ENCODE results near the gene ZMYND8. TPM values are rescaled to one million over a fixed set of nuclear protein-coding genes. Genes with fewer than 3 reads are reported as not detected.
"Not testable (repeated sequence)": the region's sequence is repeated elsewhere in the genome, so short reads cannot be mapped to it uniquely, and the experiment has no call there.

Gene ZMYND8
- total and polyA plus RNA-seq, 2 donors (not counting 3 experiments of a cell fraction or from before 2014, with no cell fraction given), result 30.6 to 75.2 TPM

- no TSS peak for BruUV-seq (replicated peaks)
- Histone ChIP-seq H2AFZ (ENCODE audit: low read depth, low read length) (no peak overlapping the region), H3K36me3 (ENCODE audit: control insufficient read depth in 2 of 2, extremely low read depth in 1 of 2, insufficient read depth in 2 of 2, low read length in 2 of 2) (peaks cover 29 to 35% of the 10 kb centered on the region in 2 experiments), H3K4me3 (replicated peaks in 1 of 3; ENCODE audit: insufficient read depth in 1 of 3, low read depth in 1 of 3, low read length in 3 of 3) (no peak overlapping the region), H3K27ac (ENCODE audit: insufficient read depth, low read depth, low read length) (no peak overlapping the region), H3K9me1 (replicated peaks; ENCODE audit: control insufficient read depth, extremely low read depth, insufficient read depth, low read length) (no peaks in the 10 kb centered on the region), H3K9ac (replicated peaks; ENCODE audit: extremely low read depth, insufficient read depth, low read length) (no peak overlapping the region), H3K9me3 (replicated peaks; ENCODE audit: control insufficient read depth, insufficient read depth, low read length) (no peaks in the 10 kb centered on the region), H3K79me2 (ENCODE audit: control insufficient read depth, insufficient read depth, low read length) (peaks cover 19% of the 10 kb centered on the region), H3K4me1 (ENCODE audit: control insufficient read depth, extremely low read depth, insufficient read depth, low read length) (no peaks in the 10 kb centered on the region), H3K27me3 (ENCODE audit: control insufficient read depth in 2 of 2, insufficient read depth in 2 of 2, low read length in 2 of 2) (no peaks in the 10 kb centered on the region), H4K20me1 (replicated peaks; ENCODE audit: control insufficient read depth, extremely low read depth, insufficient read depth, low read length) (no peaks in the 10 kb centered on the region), H3K4me2 (ENCODE audit: insufficient read depth, low read length) (no peak overlapping the region)
- FAIRE-seq, result no peak
- POLR2A ChIA-PET, result interaction anchor here (0.7 kb wide), 1 partner anchor 45 kb away, joined by 9 read pairs; no protein-coding TSS in a partner anchor
- dilution Hi-C loops (cut with MboI; ENCODE audit: extremely low pct_ligation_motif_present, low sequenced_read_pairs), result no loop called here
- DNase-seq (ENCODE audit: low read depth, low spot score), result no peak
- TF ChIP-seq GATA2 (IDR thresholded peaks at IDR 0.05; ENCODE audit: insufficient read depth, insufficient read length, low read depth, low read length) (no peak), FOS (IDR thresholded peaks at IDR 0.05; ENCODE audit: borderline replicate concordance, insufficient read depth, low read length) (no peak), JUN (IDR thresholded peaks at IDR 0.05; ENCODE audit: borderline replicate concordance, insufficient read depth, insufficient read length, low read depth) (no peak), CTCF (IDR thresholded peaks at IDR 0.05; ENCODE audit: extremely low read depth in 1 of 2, insufficient read depth in 1 of 2, low read depth in 1 of 2, low read length in 2 of 2) (no peak), POLR2A (IDR thresholded peaks at IDR 0.05; ENCODE audit: low read depth, low read length) (no peak), EZH2 (IDR thresholded peaks at IDR 0.05; ENCODE audit: borderline replicate concordance, low read depth, low read length, severe bottlenecking) (no peak), POLR2AphosphoS5 (IDR thresholded peaks at IDR 0.05; ENCODE audit: insufficient read depth, low read depth, low read length) (no peak)
- TF ChIP-seq, protein P1, sequence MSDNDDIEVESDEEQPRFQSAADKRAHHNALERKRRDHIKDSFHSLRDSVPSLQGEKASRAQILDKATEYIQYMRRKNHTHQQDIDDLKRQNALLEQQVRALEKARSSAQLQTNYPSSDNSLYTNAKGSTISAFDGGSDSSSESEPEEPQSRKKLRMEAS (IDR thresholded peaks at IDR 0.05; ENCODE audit: insufficient read depth, insufficient read length), result no peak
- intact Hi-C loops (cut with micrococcal nuclease), result no loop called here
- CTCF ChIA-PET, result interaction anchor here (0.7 to 2.4 kb wide), 3 partner anchors 142 to 379 kb away, joined by 3 to 18 read pairs (median 4); no protein-coding TSS in a partner anchor
Observed at GRCh38 chr20:47241345-47241781, 115.1 kb downstream of the ZMYND8 start.

GRCh38 chr20:47240096-47240495, 116.4 kb downstream of the ZMYND8 start:
- Histone ChIP-seq H3K79me2 (ENCODE audit: control insufficient read depth, insufficient read depth, low read length) (peaks cover 15% of the 10 kb centered on the region), H3K36me3 (ENCODE audit: control insufficient read depth in 2 of 2, extremely low read depth in 1 of 2, insufficient read depth in 2 of 2, low read length in 2 of 2) (peaks cover 24 to 38% of the 10 kb centered on the region in 2 experiments)
- intact Hi-C loops (cut with micrococcal nuclease); H4K20me1 ChIP-seq (replicated peaks; ENCODE audit: control insufficient read depth, extremely low read depth, insufficient read depth, low read length); H2AFZ ChIP-seq (ENCODE audit: low read depth, low read length); POLR2A ChIA-PET; BruUV-seq (replicated peaks); H3K9me1 ChIP-seq (replicated peaks; ENCODE audit: control insufficient read depth, extremely low read depth, insufficient read depth, low read length); dilution Hi-C loops (cut with MboI; ENCODE audit: extremely low pct_ligation_motif_present, low sequenced_read_pairs); H3K27ac ChIP-seq (ENCODE audit: insufficient read depth, low read depth, low read length); FAIRE-seq; H3K27me3 ChIP-seq (ENCODE audit: control insufficient read depth in 2 of 2, insufficient read depth in 2 of 2, low read length in 2 of 2); H3K9me3 ChIP-seq (replicated peaks; ENCODE audit: control insufficient read depth, insufficient read depth, low read length); H3K4me2 ChIP-seq (ENCODE audit: insufficient read depth, low read length); DNase-seq (ENCODE audit: low read depth, low spot score); H3K9ac ChIP-seq (replicated peaks; ENCODE audit: extremely low read depth, insufficient read depth, low read length); H3K4me3 ChIP-seq (replicated peaks in 1 of 3; ENCODE audit: insufficient read depth in 1 of 3, low read depth in 1 of 3, low read length in 3 of 3); CTCF ChIA-PET; H3K4me1 ChIP-seq (ENCODE audit: control insufficient read depth, extremely low read depth, insufficient read depth, low read length): not testable (repeated sequence)

All from endothelial cell of umbilical vein (primary cell).